HEK293T (cell line): Measurements from ENCODE around the gene FST.

Experiments used
- BHLHE40 ChIP-seq: fragments of 450-650 bp; IDR thresholded peaks from 2 replicates; pipeline ENCODE4 v1.6.1; 2016; ENCODE audit warnings: mild to moderate bottlenecking, moderate library complexity, borderline replicate concordance
- ELF4 ChIP-seq: fragments of 450-650 bp; IDR thresholded peaks from 2 replicates; pipeline ENCODE4 v1.6.1; 2017; ENCODE audit warnings: antibody characterized with exemption
- FOXA1 ChIP-seq: fragments of 450-650 bp; IDR thresholded peaks from 2 replicates; pipeline ENCODE4 v1.6.1; 2016; ENCODE audit warnings: mild to moderate bottlenecking
- FOXK2 ChIP-seq: fragments of 450-650 bp; IDR thresholded peaks from 2 replicates; pipeline ENCODE4 v1.6.1; 2016; ENCODE audit warnings: mild to moderate bottlenecking
- FOXM1 ChIP-seq: fragments of 450-650 bp; IDR thresholded peaks from 2 replicates; pipeline ENCODE4 v1.6.1; 2017; ENCODE audit warnings: mild to moderate bottlenecking, borderline replicate concordance
- L3MBTL2 ChIP-seq: fragments of 450-650 bp; conservative IDR thresholded peaks from 2 replicates; pipeline ENCODE4 v1.6.1; 2016; ENCODE audit warnings: mild to moderate bottlenecking
- LEF1 ChIP-seq: fragments of 450-650 bp; IDR thresholded peaks from 2 replicates; pipeline ENCODE4 v1.6.1; 2017; ENCODE audit warnings: mild to moderate bottlenecking, borderline replicate concordance
- NFRKB ChIP-seq: fragments of 450-650 bp; IDR thresholded peaks from 2 replicates; pipeline ENCODE4 v1.6.1; 2016; ENCODE audit warnings: mild to moderate bottlenecking, moderate library complexity
- PKNOX1 ChIP-seq: fragments of 450-650 bp; IDR thresholded peaks from 2 replicates; pipeline ENCODE4 v1.6.1; 2016
- SP1 ChIP-seq: fragments of 450-650 bp; IDR thresholded peaks from 2 replicates; pipeline ENCODE4 v1.6.1; 2017
- SUZ12 ChIP-seq: fragments of 450-650 bp; IDR thresholded peaks from 2 replicates; pipeline ENCODE4 v1.6.1; 2016; ENCODE audit warnings: mild to moderate bottlenecking
- TARDBP ChIP-seq: fragments of 450-650 bp; IDR thresholded peaks from 2 replicates; pipeline ENCODE4 v1.6.1; 2016
- ZNF384 ChIP-seq: fragments of 450-650 bp; IDR thresholded peaks from 2 replicates; pipeline ENCODE4 v1.6.1; 2016

GRCh38 chr5:53482717-53483638 lies 2.5 kb downstream of the FST start:
- TF ChIP-seq TARDBP (no peak), SP1 (no peak), BHLHE40 (no peak), ZNF384 (no peak), LEF1 (no peak), NFRKB (no peak), SUZ12 (no peak), ELF4 (no peak), FOXM1 (no peak), L3MBTL2 (no peak), FOXK2 (no peak), FOXA1 (no peak), PKNOX1 (no peak)
